ENCODE data around the gene ATP5F1A. TPM values are rescaled to one million over a fixed set of nuclear protein-coding genes. Genes with fewer than 3 reads are reported as not detected.

Gene ATP5F1A
- total and polyA plus RNA-seq, 2 donors: 390 to 406 TPM

DNA sequence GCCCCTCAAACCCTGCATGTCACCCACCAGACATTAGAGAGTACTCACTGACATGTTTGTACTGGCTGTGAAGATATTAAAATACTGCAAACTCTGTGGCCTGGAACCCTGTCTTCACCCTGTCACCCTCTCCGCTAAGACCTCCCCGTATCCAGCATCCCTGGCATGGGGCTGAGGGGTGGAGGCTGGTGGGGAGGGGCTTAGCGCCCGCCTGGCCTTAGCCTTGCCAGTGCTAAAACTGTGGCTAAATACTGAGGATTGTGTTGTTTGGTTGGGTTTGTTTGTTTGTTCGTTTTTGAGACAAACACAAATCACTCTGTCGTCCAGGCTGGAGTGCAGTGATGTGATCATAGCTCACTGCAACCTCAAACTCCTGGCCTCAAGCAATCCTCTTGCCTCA lies 27.9 kb downstream of the ATP5F1A start:
- WGBS: 71% methylated on average over 6 of the region's 6 CpGs

DNA sequence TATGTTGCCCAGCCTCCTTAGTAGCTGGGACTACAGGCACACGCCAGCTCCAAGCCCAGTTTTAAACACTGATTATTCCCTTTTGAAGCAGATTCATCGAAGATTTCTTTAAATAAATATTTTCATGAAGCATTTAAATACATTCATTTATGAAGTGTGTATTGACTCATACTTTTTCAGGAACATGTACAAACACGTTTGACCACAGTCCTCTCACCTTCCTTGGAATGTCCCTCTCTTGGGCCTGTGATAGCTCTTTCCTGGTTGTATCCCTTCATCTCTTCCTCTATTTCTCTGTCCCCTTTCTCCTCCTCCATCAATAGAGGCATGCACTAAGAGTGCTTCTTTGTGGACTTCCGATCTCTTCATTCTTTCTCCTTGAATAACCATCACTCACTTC lies 28.6 kb downstream of the ATP5F1A start:
- no peak for DNase-seq (ENCODE audit: extremely low spot score)
- H3K4me3 ChIP-seq (ENCODE audit: low read depth, low read length): no peak overlapping the region
- 71% methylated on average over 4 of the region's 4 CpGs for WGBS
- H3K27ac ChIP-seq (ENCODE audit: low read depth): no peak overlapping the region
- peaks cover 1% of the 10 kb centered on the region for H3K4me1 ChIP-seq (ENCODE audit: insufficient read depth)
- H3K36me3 ChIP-seq (ENCODE audit: insufficient read depth): no peaks in the 10 kb centered on the region

More for the DNA sequence above, 27.9 kb downstream of the ATP5F1A start:
- no peak overlapping the region for H3K4me3 ChIP-seq (ENCODE audit: low read depth, low read length)
- DNase-seq (ENCODE audit: extremely low spot score): no peak
- H3K36me3 ChIP-seq (ENCODE audit: insufficient read depth): no peaks in the 10 kb centered on the region
- H3K27ac ChIP-seq (ENCODE audit: low read depth): no peak overlapping the region
- H3K4me1 ChIP-seq (ENCODE audit: insufficient read depth): peaks cover 1% of the 10 kb centered on the region

DNA sequence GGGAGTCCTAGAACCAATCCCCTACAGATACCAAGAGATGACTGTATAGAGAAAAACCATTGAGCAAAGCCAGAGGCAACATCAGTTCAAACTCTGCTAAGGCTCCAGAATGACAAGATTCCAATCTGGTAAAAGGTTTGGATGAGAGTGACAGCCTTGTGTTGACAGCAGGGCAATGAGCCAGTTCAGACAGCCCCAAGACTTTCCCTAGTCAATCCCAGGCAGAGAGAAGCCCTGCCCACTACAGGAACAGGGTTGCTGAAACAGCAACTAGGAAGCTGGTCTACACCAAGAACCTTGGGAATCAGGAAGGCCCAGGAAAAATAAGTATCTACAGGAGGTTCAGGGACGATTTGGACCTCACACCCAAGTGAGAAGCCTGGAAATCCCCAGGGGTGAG lies 29.3 kb downstream of the ATP5F1A start:
- Histone ChIP-seq H3K4me1 (ENCODE audit: insufficient read depth) (peaks cover 1% of the 10 kb centered on the region), H3K27ac (ENCODE audit: low read depth) (no peak overlapping the region), H3K4me3 (ENCODE audit: low read depth, low read length) (no peak overlapping the region), H3K36me3 (ENCODE audit: insufficient read depth) (no peaks in the 10 kb centered on the region)
- no peak for DNase-seq (ENCODE audit: extremely low spot score)
- WGBS: 42% methylated on average over 1 of the region's 1 CpG

DNA sequence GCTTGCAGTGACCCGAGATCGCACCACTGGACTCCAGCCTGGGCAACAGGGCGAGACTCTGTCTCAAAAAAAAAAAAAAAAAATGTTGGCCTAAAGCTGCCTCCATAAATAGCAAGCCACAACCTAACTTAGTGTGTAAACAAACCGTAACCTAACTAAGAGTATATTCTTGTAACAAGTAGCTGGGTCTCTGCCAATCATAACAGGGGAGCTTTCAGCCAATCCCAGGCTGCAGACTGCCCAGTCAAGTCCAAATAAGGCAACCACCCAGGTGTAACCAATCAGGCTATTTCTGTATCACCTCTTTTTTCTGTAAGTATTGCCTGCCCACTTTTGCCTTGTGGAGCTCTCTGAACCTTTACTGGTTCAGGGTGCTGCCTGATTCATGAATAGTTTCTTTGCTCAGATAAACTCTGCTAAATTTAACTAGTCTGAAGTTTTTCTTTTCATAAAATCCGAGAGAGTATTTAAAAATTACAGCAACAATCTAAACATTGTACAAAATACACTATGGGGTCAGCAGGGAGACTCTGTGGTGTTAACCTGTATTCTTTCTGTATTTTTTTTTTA lies 30.6 kb downstream of the ATP5F1A start:
- no peaks in the 10 kb centered on the region for H3K36me3 ChIP-seq (ENCODE audit: insufficient read depth)
- WGBS: 80% methylated on average over 5 of the region's 5 CpGs
- H3K4me3 ChIP-seq (ENCODE audit: low read depth, low read length): no peak overlapping the region
- no peak for DNase-seq (ENCODE audit: extremely low spot score)
- no peak overlapping the region for H3K27ac ChIP-seq (ENCODE audit: low read depth)
- peaks cover 1% of the 10 kb centered on the region for H3K4me1 ChIP-seq (ENCODE audit: insufficient read depth)

DNA sequence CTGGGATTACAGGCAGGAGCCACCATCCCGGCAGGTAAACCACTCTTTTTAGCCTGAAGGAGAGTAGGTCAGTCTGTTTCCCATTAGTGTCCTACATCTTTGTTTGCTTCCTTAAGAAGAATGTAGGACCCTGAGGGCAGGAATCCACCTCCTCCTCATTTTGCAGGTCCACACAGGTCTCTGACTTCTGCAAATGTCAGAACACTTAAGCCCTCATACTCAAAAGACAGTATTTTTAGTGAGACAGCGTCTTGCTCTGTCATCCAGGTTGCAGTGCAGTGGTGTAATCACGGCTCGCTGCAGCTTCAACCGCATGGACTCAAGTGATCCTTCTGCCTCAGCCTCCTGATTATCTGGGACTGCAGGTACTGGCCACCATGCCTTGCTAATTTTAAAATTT lies 35.3 kb downstream of the ATP5F1A start:
- H3K36me3 ChIP-seq (ENCODE audit: insufficient read depth): no peaks in the 10 kb centered on the region
- DNase-seq (ENCODE audit: extremely low spot score): no peak
- H3K4me1 ChIP-seq (ENCODE audit: insufficient read depth): no peaks in the 10 kb centered on the region
- no peak overlapping the region for H3K4me3 ChIP-seq (ENCODE audit: low read depth, low read length)
- no peak overlapping the region for H3K27ac ChIP-seq (ENCODE audit: low read depth)
- WGBS: 94% methylated on average over 5 of the region's 5 CpGs

DNA sequence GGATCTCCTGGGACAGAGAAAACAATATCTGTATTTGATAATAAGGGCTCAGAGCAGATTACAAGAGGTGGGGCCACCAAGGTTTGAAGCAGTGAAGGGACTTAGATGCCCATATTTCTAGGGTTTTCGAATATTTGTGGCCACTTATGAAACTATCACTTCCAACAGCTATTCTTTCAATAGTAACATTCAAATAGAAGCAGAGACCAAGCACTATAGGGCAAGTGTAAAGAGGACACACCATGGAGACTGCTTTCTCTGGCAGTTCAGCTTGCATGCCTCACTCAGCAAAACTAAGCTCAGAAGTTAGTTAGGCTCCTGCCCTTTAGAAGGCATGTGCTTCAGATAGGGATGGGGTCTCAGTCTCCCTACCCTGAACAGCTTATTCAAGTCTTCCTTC lies 36.3 kb downstream of the ATP5F1A start:
- Histone ChIP-seq H3K27ac (ENCODE audit: low read depth) (no peak overlapping the region), H3K4me3 (ENCODE audit: low read depth, low read length) (no peak overlapping the region), H3K4me1 (ENCODE audit: insufficient read depth) (no peaks in the 10 kb centered on the region), H3K36me3 (ENCODE audit: insufficient read depth) (no peaks in the 10 kb centered on the region)
- DNase-seq (ENCODE audit: extremely low spot score): no peak
- 96% methylated on average over 1 of the region's 1 CpG for WGBS

DNA sequence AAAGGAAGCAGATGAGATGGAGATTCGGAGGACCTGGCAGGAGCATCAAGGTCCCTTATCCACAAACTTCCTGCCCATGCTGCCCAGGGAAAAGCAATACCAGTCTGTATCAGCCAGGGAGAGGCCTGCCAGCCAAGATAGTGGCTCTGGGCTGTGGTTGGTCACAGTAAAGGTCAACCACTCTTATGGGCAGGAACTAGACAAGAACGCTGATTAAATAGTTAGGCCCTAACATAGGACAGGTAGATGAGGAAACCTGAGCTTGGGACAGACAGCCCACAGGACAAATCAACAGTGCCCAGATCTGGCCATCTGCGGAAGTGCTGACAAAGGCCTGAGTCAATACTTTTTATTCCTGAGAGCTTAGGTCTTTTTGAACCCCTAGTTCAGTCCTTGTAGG lies 36.7 kb downstream of the ATP5F1A start:
- no peak overlapping the region for H3K27ac ChIP-seq (ENCODE audit: low read depth)
- H3K4me1 ChIP-seq (ENCODE audit: insufficient read depth): no peaks in the 10 kb centered on the region
- DNase-seq (ENCODE audit: extremely low spot score): no peak
- no peaks in the 10 kb centered on the region for H3K36me3 ChIP-seq (ENCODE audit: insufficient read depth)
- no peak overlapping the region for H3K4me3 ChIP-seq (ENCODE audit: low read depth, low read length)
- 91% methylated on average over 3 of the region's 3 CpGs for WGBS

DNA sequence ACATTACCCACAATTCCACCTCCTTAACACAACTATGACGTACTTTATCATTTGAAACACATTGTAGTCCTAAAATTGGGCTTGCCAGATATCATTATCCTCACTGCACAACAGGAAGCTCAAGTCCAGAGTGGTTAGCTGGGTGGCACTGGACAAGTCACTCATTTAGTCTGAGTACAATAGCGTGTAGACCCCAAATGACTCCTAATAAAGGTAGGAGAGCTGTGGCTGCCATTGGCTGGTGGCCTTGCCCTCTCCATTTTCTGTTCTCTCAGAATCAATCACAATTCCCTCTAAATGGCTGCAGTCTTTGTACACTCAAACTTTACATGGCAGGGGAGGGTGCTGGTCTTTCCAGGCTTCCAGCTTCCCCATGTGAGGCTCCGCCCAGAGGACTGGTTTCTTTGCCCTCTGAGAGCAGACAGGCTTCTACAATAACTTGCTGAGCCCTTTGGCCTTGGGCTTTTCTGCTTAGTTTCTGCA lies 37.7 kb downstream of the ATP5F1A start:
- no peak for DNase-seq (ENCODE audit: extremely low spot score)
- H3K4me3 ChIP-seq (ENCODE audit: low read depth, low read length): no peak overlapping the region
- H3K4me1 ChIP-seq (ENCODE audit: insufficient read depth): no peaks in the 10 kb centered on the region
- WGBS: 91% methylated on average over 3 of the region's 3 CpGs
- H3K27ac ChIP-seq (ENCODE audit: low read depth): no peak overlapping the region
- no peaks in the 10 kb centered on the region for H3K36me3 ChIP-seq (ENCODE audit: insufficient read depth)

DNA sequence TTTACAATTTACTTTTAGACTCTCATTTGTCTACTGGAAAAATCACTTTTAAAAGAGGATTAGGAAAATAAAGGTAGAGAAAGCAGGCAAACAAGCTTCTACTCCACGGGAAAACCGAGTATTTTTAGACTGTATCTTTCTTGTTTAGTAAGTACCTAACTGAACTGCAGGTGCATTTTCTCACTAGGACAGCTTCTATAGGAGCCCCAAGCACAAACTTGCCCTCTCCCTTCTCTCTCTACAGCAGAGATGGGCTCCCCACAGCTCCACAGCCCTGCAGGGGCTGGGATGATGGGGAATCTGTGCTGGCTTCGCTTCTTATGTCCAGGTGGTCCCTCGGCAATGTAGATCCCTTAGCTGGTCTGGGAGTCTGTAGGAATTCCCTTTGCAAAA lies 42.3 kb downstream of the ATP5F1A start:
- Histone ChIP-seq H3K27ac (ENCODE audit: low read depth) (no peak overlapping the region), H3K36me3 (ENCODE audit: insufficient read depth) (no peaks in the 10 kb centered on the region), H3K4me3 (ENCODE audit: low read depth, low read length) (no peak overlapping the region), H3K4me1 (ENCODE audit: insufficient read depth) (no peaks in the 10 kb centered on the region)
- WGBS: 61% methylated on average over 4 of the region's 4 CpGs
- DNase-seq (ENCODE audit: extremely low spot score): no peak

- 77% methylated on average over 6 of the region's 6 CpGs for WGBS
- Histone ChIP-seq H3K4me1 (ENCODE audit: insufficient read depth) (no peaks in the 10 kb centered on the region), H3K27ac (ENCODE audit: low read depth) (no peak overlapping the region), H3K4me3 (ENCODE audit: low read depth, low read length) (no peak overlapping the region), H3K36me3 (ENCODE audit: insufficient read depth) (no peaks in the 10 kb centered on the region)
- DNase-seq (ENCODE audit: extremely low spot score): no peak
Observed at GRCh38 chr18:46054956-46055837, 42.9 kb downstream of the ATP5F1A start.

GRCh38 chr18:46053368-46054095 lies 44.6 kb downstream of the ATP5F1A start:
- Histone ChIP-seq H3K27ac (ENCODE audit: low read depth) (no peak overlapping the region), H3K4me1 (ENCODE audit: insufficient read depth) (no peaks in the 10 kb centered on the region), H3K36me3 (ENCODE audit: insufficient read depth) (no peaks in the 10 kb centered on the region), H3K4me3 (ENCODE audit: low read depth, low read length) (no peak overlapping the region)
- 90% methylated on average over 6 of the region's 6 CpGs for WGBS
- DNase-seq (ENCODE audit: extremely low spot score): no peak

DNA sequence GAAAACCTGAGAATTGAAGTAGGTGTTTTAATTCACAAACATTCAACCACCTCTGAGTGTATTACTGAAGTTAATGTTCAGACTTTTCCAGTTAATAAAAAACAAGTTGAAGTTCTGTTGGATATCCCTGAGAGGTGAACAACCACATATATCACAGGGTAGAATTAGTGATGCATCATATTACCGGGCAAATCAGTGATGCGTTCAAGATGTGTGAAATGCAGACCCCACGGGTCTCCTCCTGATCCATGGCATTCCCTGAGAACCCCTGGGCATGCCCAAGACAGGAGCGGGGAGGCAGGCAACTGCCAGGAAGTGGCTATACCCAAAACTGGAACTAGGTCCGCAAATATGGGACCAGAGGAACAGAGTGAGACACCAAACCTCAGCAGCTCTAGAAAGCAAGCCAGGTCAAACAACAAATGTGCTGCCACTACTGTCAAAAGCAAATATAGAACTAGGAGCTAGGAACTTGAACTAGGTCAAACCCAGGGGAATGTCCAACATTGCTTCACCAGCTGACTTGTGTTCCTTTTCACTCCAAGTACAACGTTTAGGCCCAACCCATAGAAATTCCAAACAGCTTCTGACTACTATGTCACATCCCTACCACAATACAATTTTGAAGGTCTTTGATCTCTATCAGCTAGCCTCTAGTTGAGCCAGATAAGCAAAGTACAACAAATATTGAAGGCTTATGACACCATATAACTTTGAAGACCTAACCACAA lies 46.2 kb downstream of the ATP5F1A start:
- H3K27ac ChIP-seq (ENCODE audit: low read depth): no peak overlapping the region
- no peaks in the 10 kb centered on the region for H3K36me3 ChIP-seq (ENCODE audit: insufficient read depth)
- WGBS: 73% methylated on average over 6 of the region's 6 CpGs
- DNase-seq (ENCODE audit: extremely low spot score): no peak
- H3K4me1 ChIP-seq (ENCODE audit: insufficient read depth): no peaks in the 10 kb centered on the region
- H3K4me3 ChIP-seq (ENCODE audit: low read depth, low read length): no peak overlapping the region

- H3K4me1 ChIP-seq (ENCODE audit: insufficient read depth): no peaks in the 10 kb centered on the region
- no peak overlapping the region for H3K4me3 ChIP-seq (ENCODE audit: low read depth, low read length)
- DNase-seq (ENCODE audit: extremely low spot score): no peak
- no peaks in the 10 kb centered on the region for H3K36me3 ChIP-seq (ENCODE audit: insufficient read depth)
- 96% methylated on average over 5 of the region's 5 CpGs for WGBS
- H3K27ac ChIP-seq (ENCODE audit: low read depth): no peak overlapping the region
Observed at GRCh38 chr18:46050268-46050667, 47.8 kb downstream of the ATP5F1A start.
